Neuron (in vitro differentiated cells): ENCODE measurements around the gene FAM200A.
A peak's percentile ranks its signal among the peaks of the same experiment; 100 is the strongest.
"Not testable (repeated sequence)": the region's sequence is repeated elsewhere in the genome, so short reads cannot be mapped to it uniquely, and the experiment has no call there.

Experiments
- H2AFZ ChIP-seq: one replicate; pipeline ENCODE4 v1.6.1; 2013; ENCODE audit warnings: low read depth, mild to moderate bottlenecking, inconsistent platforms, low read length, moderate library complexity
- H3K27me3 ChIP-seq: one replicate; pipeline ENCODE4 v1.6.1; 2013; ENCODE audit warnings: low read length; ENCODE audit not compliant: insufficient read depth
- H3K36me3 ChIP-seq: one replicate; pipeline ENCODE4 v1.6.1; 2013; ENCODE audit warnings: low read length; ENCODE audit not compliant: insufficient read depth
- H3K4me1 ChIP-seq: one replicate; pipeline ENCODE4 v1.6.1; 2013; ENCODE audit warnings: low read length; ENCODE audit not compliant: insufficient read depth
- H3K4me3 ChIP-seq: 2 replicates; pipeline ENCODE4 v1.5.1; 2013; ENCODE audit warnings: mild to moderate bottlenecking, low read length, moderate library complexity
- H3K9me3 ChIP-seq: one replicate; pipeline ENCODE4 v1.6.1; 2013; ENCODE audit warnings: low read length

Gene FAM200A

DNA sequence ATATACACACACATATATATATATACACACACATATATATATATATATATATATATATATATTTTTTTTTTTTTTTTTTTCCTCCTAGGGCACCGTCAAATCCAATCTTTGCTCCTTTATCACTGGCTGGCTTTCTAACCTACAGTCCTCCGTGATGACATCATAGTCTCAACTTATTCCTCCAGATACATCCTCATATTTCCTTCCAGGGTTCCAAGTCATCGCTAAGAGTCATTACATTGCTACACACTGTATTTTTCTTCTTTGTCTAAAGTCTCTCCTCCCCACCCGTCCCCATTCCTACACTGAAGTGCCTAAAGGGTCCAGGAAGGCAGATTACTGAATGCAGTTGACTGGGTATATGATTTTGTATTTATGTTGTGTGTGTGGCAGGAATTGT, 1.1 kb upstream of the FAM200A start:
- H2AFZ ChIP-seq = no peak overlapping the region
- H3K9me3 ChIP-seq = no peaks in the 10 kb centered on the region
- peaks cover 17% of the 10 kb centered on the region for H3K4me1 ChIP-seq
- H3K36me3 ChIP-seq = peaks cover 27% of the 10 kb centered on the region
- no peak overlapping the region for H3K4me3 ChIP-seq
- H3K27me3 ChIP-seq = no peaks in the 10 kb centered on the region

DNA sequence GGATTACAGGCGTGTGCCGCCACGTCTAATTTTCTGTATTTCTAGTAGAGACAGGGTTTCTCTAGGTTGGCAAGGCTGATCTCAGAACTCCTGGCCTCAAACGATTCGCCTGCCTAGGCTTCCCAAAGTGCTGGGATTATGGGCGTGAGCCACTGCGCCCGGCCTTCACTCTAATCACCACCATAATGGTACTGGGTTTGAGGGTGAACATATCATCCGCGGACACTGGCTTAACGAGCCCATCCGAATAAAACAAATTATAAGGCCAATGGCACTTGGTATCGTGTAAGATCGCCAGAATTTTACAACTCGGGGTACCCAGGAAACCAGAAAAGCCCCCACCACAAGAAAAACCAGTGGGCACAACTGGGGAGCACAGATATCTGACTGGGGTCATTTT, 580 bp downstream of the FAM200A start:
- peaks cover 37% of the 10 kb centered on the region for H3K36me3 ChIP-seq
- peak overlapping the region; percentile 81 for H2AFZ ChIP-seq
- no peaks in the 10 kb centered on the region for H3K27me3 ChIP-seq
- no peaks in the 10 kb centered on the region for H3K9me3 ChIP-seq
- peak overlapping the region; percentile 94 for H3K4me3 ChIP-seq
- H3K4me1 ChIP-seq = peaks cover 10% of the 10 kb centered on the region

DNA sequence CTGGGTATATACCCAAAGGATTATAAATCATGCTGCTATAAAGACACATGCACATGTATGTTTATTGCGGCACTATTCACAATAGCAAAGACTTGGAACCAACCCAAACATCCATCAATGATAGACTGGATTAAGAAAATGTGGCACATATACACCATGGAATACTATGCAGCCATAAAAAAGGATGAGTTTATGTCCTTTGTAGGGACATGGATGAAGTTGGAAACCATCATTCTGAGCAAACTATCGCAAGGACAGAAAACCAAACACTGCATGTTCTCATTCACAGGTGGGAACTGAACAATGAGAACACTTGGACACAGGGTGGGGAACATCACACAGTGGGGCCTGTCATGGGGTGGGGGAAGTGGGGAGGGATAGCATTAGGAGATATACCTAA, 2.4 kb downstream of the FAM200A start:
- H3K36me3 ChIP-seq = peaks cover 36% of the 10 kb centered on the region
- H3K9me3 ChIP-seq, H3K27me3 ChIP-seq, H2AFZ ChIP-seq, H3K4me3 ChIP-seq: not testable (repeated sequence)
- H3K4me1 ChIP-seq = peaks cover 10% of the 10 kb centered on the region

DNA sequence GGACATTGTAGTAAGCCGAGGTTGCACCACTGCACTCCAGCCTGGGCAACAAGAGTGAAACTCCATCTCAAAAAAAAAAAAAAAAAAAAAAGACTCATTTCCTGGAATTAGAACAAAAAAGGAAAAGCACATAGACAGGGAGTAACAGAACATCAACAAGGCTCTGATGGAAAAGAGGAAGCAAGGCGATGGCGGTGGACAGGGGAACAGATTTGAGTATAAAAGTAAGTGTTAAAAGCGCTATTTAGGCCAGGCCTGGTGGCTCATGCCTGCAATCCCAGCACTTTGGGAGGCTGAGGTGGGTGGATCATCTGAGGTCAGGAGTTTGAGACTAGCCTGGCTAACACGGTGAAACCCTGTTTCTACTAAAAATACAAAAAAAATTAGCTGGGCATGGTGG, 6.6 kb downstream of the FAM200A start:
- not testable (repeated sequence) for H3K4me1 ChIP-seq, H2AFZ ChIP-seq, H3K4me3 ChIP-seq, H3K27me3 ChIP-seq
- Histone ChIP-seq H3K36me3 (peaks cover 43% of the 10 kb centered on the region), H3K9me3 (peaks cover 11% of the 10 kb centered on the region)

DNA sequence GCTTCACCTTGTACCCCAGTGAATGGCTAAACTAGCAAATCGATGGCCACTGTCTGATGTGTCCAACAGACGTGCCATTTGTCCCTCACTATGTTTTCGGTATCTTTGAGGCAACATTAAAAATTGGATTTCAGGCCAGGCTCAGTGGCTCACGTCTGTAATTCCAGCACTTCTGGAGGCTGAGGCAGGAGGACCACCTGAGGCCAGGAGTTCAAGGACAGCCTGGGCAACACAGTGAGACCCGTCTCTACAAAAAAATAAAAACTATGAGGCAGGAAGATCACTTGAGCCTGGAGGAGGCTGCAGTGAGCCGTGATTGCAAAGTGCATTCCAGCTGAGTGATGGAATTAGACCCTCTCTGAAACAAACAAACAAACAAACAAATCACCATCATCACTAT, 8.0 kb downstream of the FAM200A start:
- Histone ChIP-seq H3K27me3 (no peaks in the 10 kb centered on the region), H3K4me3 (no peak overlapping the region), H3K9me3 (peaks cover 12% of the 10 kb centered on the region), H3K4me1 (no peaks in the 10 kb centered on the region), H3K36me3 (peaks cover 41% of the 10 kb centered on the region), H2AFZ (no peak overlapping the region)

DNA sequence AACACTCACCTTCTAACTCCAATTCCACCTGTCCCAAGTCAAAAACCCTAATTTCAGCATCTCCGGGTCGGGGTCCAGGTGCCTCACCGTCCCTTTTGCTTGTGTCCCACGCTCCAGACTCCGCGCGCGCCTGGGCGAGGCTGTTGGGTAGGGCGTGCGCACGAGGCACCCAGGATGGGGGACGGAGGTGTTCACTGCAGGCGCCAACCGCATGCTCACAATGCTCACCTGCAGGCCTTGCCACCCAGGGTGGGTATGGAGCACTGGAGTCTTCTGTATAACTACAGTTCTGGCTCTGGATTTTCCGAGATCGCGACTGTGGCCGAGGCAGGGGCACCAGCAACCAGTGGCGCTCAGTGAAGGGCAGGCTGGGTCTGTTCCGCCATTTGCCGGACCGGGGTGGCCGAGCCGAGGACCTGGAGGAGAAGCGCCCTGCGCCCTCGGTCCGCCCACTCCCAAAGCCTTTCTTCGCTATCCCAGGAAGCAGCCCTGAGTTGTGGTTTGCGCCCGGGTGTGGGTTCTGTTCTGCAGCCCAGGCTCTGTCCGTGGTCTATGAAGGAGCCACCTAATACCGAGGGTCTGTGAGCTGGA, 8.7 kb downstream of the FAM200A start:
- no peak overlapping the region for H3K4me3 ChIP-seq
- H3K9me3 ChIP-seq = peaks cover 12% of the 10 kb centered on the region
- no peak overlapping the region for H2AFZ ChIP-seq
- no peaks in the 10 kb centered on the region for H3K27me3 ChIP-seq
- H3K4me1 ChIP-seq = no peaks in the 10 kb centered on the region
- H3K36me3 ChIP-seq = peaks cover 36% of the 10 kb centered on the region

DNA sequence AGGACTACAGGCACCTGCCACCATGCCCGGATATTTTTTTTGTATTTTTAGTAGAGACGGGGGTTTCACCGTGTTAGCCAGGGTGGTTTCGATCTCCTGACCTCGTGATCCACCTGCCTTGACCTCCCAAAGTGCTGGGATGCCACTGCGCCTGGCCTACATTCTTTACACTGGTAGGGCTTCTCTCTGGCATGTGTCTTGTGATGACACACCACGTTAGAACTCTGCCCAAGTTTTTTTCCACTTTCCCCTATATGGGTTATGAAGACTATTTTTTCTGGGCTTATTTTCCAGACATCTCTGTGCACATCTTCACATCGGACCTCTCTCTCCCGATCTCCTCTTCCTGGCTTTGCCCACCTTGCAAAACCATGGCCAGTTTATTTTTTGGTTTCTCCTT, 10.7 kb downstream of the FAM200A start:
- Histone ChIP-seq H3K4me1 (no peaks in the 10 kb centered on the region), H3K27me3 (no peaks in the 10 kb centered on the region), H2AFZ (no peak overlapping the region), H3K9me3 (peaks cover 12% of the 10 kb centered on the region), H3K4me3 (no peak overlapping the region), H3K36me3 (peaks cover 16% of the 10 kb centered on the region)

DNA sequence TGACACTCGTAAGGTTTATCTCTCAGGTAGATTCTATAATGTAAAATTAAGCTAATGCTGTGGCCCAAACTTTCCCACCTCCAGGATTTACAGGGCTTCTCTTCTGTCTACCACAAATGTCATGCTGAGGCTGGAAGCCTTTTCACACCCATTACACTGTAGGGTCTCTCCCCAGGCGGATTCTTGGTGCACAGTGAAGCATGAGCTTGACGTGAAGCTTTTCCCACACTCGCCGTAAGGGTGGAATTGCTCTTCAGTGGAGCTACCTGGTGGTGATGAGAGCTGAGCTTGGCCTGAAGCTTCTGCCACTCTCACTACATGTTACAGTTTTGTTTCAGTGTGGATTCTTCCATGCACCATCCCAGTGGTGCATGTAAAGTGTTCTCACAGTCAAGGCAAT, 11.4 kb downstream of the FAM200A start:
- Histone ChIP-seq H3K9me3 (peaks cover 14% of the 10 kb centered on the region), H2AFZ (no peak overlapping the region), H3K4me1 (no peaks in the 10 kb centered on the region), H3K4me3 (no peak overlapping the region), H3K27me3 (no peaks in the 10 kb centered on the region), H3K36me3 (peaks cover 12% of the 10 kb centered on the region)

DNA sequence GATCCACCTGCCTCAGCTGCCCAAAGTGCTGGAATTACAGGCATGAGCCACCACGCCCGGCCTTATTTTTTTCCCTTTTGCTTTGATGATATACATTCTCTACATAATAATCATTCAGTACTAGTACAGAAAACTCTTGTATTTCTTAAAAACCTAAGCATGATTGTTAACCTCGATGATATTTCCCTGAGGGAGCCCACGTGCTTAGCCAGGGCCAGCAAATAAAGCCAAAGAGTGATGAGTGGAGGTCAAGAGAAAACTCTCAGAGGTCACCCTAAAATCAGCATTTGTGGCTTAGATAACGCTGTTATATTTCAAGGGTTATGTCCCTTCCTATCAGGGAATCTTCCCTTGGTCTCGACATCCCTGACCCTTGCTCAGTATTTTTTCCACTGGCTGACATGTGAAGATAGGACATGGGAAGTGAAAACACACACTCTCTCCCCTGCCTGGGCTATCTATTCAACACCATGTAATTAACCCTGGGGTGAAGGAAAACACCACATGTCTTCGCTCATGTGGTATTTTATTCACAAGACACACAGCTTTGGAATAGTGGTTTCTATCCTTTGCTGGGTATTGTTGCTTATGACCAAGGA, 12.6 kb downstream of the FAM200A start:
- Histone ChIP-seq H3K9me3 (peaks cover 16% of the 10 kb centered on the region), H3K4me1 (no peaks in the 10 kb centered on the region), H3K36me3 (peaks cover 13% of the 10 kb centered on the region), H3K4me3 (no peak overlapping the region), H2AFZ (no peak overlapping the region), H3K27me3 (no peaks in the 10 kb centered on the region)

DNA sequence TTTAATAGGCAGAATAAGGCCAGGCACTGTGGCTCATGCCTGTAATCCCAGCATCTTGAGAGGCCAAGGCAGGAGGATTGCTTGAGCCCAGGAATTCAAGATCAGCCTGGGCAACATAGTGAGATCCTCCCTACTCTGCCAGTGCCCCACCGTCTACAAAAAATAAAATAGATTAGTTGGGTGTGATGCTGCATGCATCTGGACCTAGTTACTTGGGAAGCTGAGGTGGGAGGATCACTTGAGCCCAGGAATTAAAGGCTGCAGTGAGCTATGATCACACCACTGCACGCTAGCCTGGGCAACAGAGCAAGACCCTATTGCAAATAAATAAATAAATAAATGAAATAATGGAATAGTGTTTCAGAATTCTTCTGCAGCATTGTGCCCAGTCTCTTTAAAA, 16.2 kb downstream of the FAM200A start:
- Histone ChIP-seq H3K4me3 (no peak overlapping the region), H3K4me1 (no peaks in the 10 kb centered on the region), H2AFZ (no peak overlapping the region), H3K9me3 (peaks cover 40% of the 10 kb centered on the region), H3K36me3 (peaks cover 39% of the 10 kb centered on the region), H3K27me3 (no peaks in the 10 kb centered on the region)

DNA sequence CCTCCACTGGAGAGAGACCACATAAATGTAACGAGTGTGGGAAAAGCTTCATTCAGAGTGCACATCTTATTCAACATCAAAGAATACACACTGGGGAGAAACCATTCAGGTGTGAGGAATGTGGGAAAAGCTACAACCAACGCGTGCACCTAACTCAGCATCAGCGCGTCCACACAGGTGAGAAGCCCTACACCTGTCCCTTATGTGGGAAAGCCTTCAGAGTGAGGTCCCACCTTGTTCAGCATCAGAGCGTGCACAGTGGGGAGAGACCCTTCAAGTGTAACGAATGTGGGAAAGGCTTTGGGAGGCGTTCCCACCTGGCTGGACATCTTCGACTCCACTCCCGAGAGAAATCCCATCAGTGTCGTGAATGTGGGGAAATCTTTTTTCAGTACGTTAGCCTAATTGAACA, 20.6 kb downstream of the FAM200A start:
- Histone ChIP-seq H2AFZ (no peak overlapping the region), H3K36me3 (peaks cover 73% of the 10 kb centered on the region), H3K27me3 (no peaks in the 10 kb centered on the region), H3K4me1 (no peaks in the 10 kb centered on the region), H3K9me3 (peaks cover 55% of the 10 kb centered on the region), H3K4me3 (no peak overlapping the region)

DNA sequence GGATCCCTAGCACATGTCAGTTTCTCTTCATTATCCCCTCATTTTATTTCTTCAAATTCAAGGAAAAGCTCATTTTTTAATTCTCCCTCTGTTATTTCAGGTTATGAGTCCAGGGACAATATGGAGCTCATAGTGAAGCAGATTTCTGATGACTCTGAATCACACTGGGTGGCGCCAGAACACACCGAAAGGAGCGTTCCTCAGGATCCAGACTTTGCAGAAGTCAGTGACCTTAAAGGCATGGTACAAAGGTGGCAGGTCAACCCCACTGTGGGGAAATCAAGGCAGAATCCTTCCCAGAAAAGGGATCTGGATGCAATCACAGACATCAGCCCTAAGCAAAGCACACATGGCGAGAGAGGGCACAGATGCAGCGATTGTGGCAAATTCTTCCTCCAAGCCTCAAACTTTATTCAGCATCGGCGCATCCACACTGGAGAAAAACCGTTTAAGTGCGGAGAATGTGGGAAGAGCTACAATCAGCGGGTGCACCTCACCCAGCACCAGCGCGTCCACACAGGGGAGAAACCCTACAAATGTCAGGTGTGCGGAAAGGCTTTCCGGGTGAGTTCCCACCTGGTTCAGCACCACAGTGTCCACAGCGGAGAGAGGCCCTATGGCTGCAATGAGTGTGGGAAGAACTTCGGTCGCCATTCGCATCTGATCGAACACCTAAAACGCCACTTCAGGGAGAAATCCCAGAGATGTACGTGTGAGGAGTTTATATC, 26.0 kb downstream of the FAM200A start:
- H3K36me3 ChIP-seq = peaks cover 58% of the 10 kb centered on the region

DNA sequence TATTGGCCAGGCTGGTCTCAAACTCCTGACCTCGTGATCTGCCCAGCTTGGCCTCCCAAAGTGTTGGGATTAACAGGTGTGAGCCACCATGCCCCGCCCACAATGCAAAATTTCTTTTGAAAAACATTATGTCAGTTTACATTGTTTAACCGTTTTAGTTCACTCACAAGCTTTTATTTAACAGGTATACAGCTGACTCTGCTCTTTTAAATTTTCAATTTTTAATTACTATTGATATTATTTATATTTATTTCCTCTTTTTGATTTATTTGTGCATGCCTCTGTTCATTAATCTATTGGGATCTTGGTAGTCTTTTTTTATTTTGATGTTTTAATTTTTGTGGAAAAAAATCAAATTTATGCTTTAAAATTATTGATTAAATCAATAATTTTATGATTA, 30.5 kb downstream of the FAM200A start:
- H3K4me1 ChIP-seq = no peaks in the 10 kb centered on the region
- no peaks in the 10 kb centered on the region for H3K27me3 ChIP-seq
- peaks cover 54% of the 10 kb centered on the region for H3K36me3 ChIP-seq
- H2AFZ ChIP-seq = no peak overlapping the region
- no peaks in the 10 kb centered on the region for H3K9me3 ChIP-seq
- H3K4me3 ChIP-seq = no peak overlapping the region

More for the DNA sequence above, 26.0 kb downstream of the FAM200A start:
- Histone ChIP-seq H2AFZ (no peak overlapping the region), H3K9me3 (peaks cover 20% of the 10 kb centered on the region), H3K27me3 (no peaks in the 10 kb centered on the region), H3K4me1 (no peaks in the 10 kb centered on the region), H3K4me3 (no peak overlapping the region)
